Neural progenitor cell (in vitro differentiated cells): Measurements from ENCODE around the gene ZNF598.

Source experiments
- EZH2 ChIP-seq: fragments of 200-600 bp; sonication (generic); IDR thresholded peaks from 2 replicates; pipeline ENCODE4 v1.6.1; 2017; ENCODE audit warnings: antibody characterized with exemption, mild to moderate bottlenecking, moderate library complexity
- TF ChIP-seq, protein P1 (sequence below): fragments of 200-600 bp; sonication (generic); IDR thresholded peaks from 2 replicates; pipeline ENCODE4 v1.5.1; 2017; ENCODE audit warnings: antibody characterized with exemption, mild to moderate bottlenecking

DNA sequence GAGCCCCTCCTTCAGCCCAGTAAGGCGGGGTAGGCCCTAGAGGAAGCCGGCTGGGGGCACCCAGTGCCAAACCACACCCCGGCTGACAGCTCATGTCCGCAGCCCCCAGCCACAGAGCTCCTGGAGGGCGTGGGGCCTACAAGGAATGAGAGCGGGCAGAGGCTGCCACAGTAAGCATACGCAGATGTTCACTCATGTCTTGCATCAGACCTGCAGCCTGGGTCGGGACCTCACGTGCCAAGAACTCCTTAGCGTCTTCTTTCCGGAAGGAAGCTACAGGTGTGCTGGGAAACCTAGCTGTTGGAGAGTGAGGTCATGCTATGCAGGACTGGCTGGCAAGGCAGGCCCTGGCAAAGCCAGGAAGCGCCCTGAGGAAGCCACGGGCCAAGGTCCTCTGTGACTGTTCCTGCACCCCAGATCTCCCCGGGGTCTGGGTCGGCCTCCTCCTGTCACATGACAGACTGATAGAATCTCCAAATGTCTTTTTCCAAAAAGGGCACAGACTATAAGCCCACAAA is 1.6 kb downstream of the ZNF598 start:
- TF ChIP-seq, protein P1, sequence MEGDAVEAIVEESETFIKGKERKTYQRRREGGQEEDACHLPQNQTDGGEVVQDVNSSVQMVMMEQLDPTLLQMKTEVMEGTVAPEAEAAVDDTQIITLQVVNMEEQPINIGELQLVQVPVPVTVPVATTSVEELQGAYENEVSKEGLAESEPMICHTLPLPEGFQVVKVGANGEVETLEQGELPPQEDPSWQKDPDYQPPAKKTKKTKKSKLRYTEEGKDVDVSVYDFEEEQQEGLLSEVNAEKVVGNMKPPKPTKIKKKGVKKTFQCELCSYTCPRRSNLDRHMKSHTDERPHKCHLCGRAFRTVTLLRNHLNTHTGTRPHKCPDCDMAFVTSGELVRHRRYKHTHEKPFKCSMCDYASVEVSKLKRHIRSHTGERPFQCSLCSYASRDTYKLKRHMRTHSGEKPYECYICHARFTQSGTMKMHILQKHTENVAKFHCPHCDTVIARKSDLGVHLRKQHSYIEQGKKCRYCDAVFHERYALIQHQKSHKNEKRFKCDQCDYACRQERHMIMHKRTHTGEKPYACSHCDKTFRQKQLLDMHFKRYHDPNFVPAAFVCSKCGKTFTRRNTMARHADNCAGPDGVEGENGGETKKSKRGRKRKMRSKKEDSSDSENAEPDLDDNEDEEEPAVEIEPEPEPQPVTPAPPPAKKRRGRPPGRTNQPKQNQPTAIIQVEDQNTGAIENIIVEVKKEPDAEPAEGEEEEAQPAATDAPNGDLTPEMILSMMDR, result no peak
- TF ChIP-seq EZH2, result no peak
